H1 (cell line): ENCODE measurements around the gene KPNA3.

Source experiments
- CTCF ChIP-seq, 3 experiments: IDR thresholded peaks; 1 replicate in 2 of 3; 2 replicates in 1 of 3; pipeline versions ENCODE4 v1.5.1 to v1.6.1; 2011; ENCODE audit warnings: low read length in 3 of 3, mild to moderate bottlenecking in 3 of 3, inconsistent platforms in 2 of 3, low read depth in 1 of 3, moderate library complexity in 1 of 3; ENCODE audit not compliant: insufficient read depth in 1 of 3; ENCODE audit errors: control extremely low read depth in 1 of 3
- MAFK ChIP-seq: IDR thresholded peaks from 2 replicates; pipeline ENCODE4 v1.6.1; 2012; ENCODE audit warnings: low read depth, mild to moderate bottlenecking, improper control_type of control experiment, low read length
- NRF1 ChIP-seq: IDR thresholded peaks from 2 replicates; pipeline ENCODE4 v1.6.1; 2011; ENCODE audit warnings: mild to moderate bottlenecking, low read depth, low read length, improper control_type of control experiment

DNA sequence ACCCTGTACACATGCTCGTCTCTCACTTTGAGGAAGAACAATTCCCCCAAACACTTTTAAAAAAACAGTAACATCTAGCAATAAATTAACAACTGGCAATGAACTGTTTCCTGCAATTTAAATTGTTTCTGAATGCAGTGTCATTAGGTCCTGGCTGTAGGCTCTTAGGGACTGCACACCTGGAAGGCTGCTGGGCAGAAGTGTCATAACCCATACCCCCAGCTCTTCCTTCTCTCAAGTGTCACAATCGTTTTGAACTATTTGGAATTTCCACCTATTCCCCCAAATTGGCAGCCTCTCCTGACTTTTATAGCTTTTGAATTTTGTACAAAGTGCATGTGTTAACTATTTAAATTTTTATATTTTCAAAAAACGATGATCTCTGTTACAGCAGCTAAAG is 38.2 kb upstream of the KPNA3 start:
- TF ChIP-seq NRF1: no peak
- no peak for TF ChIP-seq CTCF (IDR thresholded peaks at IDR 0.05; ENCODE audit: control extremely low read depth in 1 of 3, insufficient read depth in 1 of 3, low read depth in 1 of 3, low read length in 3 of 3)
- TF ChIP-seq MAFK: no peak
